Thoracic aorta (tissue), 2 donors: ENCODE measurements around the gene LRP1-AS. TPM values are rescaled to one million over a fixed set of nuclear protein-coding genes. Genes with fewer than 3 reads are reported as not detected.

Experiments
- ATAC-seq: fragments of 150-250 bp; one replicate; pipeline ENCODE4 v1.8.0; 2017; ENCODE audit warnings: low read depth; ENCODE audit not compliant: insufficient number of reproducible peaks, low FRiP score
- DNase-seq: peaks from one replicate; pipeline ENCODE4 v3.0.0-alpha.2; 2020; ENCODE audit warnings: low spot score
- H3K27ac ChIP-seq, 2 donors: fragments of 200-600 bp; sonication (generic); 1 replicate in 1 of 2; 2 replicates in 1 of 2; pipeline ENCODE4 v1.5.1; 2016; ENCODE audit warnings: mild to moderate bottlenecking in 2 of 2, moderate library complexity in 2 of 2
- H3K27me3 ChIP-seq: fragments of 200-600 bp; sonication (generic); replicated peaks from 2 replicates; pipeline ENCODE4 v1.6.0; 2016; ENCODE audit warnings: mild to moderate bottlenecking; ENCODE audit not compliant: insufficient read depth
- H3K36me3 ChIP-seq: fragments of 200-600 bp; sonication (generic); one replicate; pipeline ENCODE4 v1.5.1; 2016
- H3K4me1 ChIP-seq, 2 donors: fragments of 200-600 bp; sonication (generic); 1 replicate in 1 of 2; 2 replicates in 1 of 2; pipeline versions ENCODE4 v1.5.1 to v1.6.0; 2016; ENCODE audit warnings: low read depth in 2 of 2, mild to moderate bottlenecking in 1 of 2; ENCODE audit not compliant: control insufficient read depth in 1 of 2
- H3K4me3 ChIP-seq: fragments of 200-600 bp; sonication (generic); 2 replicates; pipeline ENCODE4 v1.5.1; 2016; ENCODE audit warnings: mild to moderate bottlenecking
- H3K9me3 ChIP-seq: fragments of 200-600 bp; sonication (generic); 2 replicates; pipeline ENCODE4 v1.5.1; 2016
- CTCF ChIP-seq: fragments of 200-600 bp; sonication (generic); IDR thresholded peaks from one replicate; pipeline ENCODE4 v1.5.1; 2019; ENCODE audit warnings: antibody characterized with exemption
- total RNA-seq, 2 donors: library from RNA; depleted of rRNA; stranded (reverse); fragments of >200 nt; gene quantifications; one replicate each; pipeline versions ENCODE4 v1.1.0 to v1.2.3, GENCODE V29; 2016

Gene LRP1-AS
- total RNA-seq, 2 donors from 2014 or later: not detected

DNA sequence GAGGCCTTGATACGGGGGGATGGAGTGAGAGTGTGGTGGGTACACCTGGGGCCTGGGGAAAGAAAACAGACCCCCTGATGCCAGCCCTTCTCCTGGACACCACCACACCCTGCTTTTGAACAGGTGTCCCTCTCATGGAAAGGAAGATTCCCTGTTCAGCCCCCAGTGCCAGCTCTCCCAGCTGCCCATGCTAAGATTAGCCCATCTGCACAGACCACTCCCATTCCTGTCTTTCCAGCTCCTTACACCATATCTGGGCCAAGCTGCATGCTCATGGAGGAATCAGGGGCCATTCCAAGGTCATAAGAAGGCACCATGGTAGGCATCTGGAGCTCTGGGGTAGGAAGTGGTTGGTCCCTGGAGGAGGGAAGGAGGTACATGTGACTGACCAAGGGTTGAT is 48.9 kb downstream of the LRP1-AS start:
- Histone ChIP-seq H3K27me3 (no peaks in the 10 kb centered on the region), H3K27ac (no peak overlapping the region), H3K4me1 (peaks cover 7 to 17% of the 10 kb centered on the region in 2 donors), H3K4me3 (no peak overlapping the region), H3K9me3 (no peaks in the 10 kb centered on the region), H3K36me3 (peaks cover 57% of the 10 kb centered on the region)
- DNase-seq (no peak), ATAC-seq (no peak)
- TF ChIP-seq CTCF: no peak

- TF ChIP-seq CTCF: no peak
- H3K27ac ChIP-seq: no peak overlapping the region
- DNase-seq: no peak
- ATAC-seq: no peak
- H3K9me3 ChIP-seq: no peaks in the 10 kb centered on the region
- peaks cover 16 to 27% of the 10 kb centered on the region in 2 donors for H3K4me1 ChIP-seq
- H3K4me3 ChIP-seq: no peak overlapping the region
- peaks cover 60% of the 10 kb centered on the region for H3K36me3 ChIP-seq
- H3K27me3 ChIP-seq: no peaks in the 10 kb centered on the region
Observed at GRCh38 chr12:57097554-57097835, 49.9 kb downstream of the LRP1-AS start.

DNA sequence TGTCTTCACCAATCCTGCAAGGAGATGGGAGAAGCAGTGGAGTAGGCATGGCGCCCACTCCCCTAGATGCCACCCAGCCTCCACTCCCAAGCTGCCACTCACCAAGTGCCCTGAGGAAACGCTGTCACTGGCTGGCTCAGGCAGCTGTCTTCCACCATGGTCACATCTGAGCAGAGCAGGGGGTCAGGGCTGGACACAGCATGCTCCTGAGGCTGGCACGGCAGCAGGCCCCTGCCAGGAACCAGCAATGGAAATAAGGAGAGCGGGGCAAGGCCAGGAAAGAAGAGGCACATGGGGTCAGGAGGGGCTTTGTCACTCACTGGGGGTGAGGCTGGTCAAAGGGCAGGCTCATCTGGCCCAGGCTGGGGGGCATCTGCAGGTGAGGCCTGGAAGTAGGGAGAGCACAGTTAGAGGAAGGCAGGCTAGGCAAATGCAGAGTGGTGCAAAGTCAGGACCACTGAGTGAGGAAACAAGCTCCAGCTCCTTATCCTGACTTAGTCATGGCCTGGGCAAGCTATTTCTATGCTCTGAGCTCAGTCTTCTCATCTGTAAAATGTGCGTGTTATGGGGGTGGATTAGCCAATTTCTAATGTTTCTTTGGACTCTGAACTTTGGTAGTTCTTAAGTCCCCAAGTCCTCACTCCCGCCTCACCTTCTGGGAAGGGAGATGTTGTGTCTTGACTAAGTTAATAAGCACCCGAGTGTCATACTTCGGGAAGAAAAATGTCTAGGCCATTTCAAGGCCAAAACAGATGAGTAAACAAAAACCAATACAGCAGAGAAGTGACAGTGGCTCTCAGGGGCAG is 50.5 kb downstream of the LRP1-AS start:
- DNase-seq (no peak), ATAC-seq (no peak)
- Histone ChIP-seq H3K4me1 (peaks cover 20 to 33% of the 10 kb centered on the region in 2 donors), H3K27me3 (no peaks in the 10 kb centered on the region), H3K9me3 (no peaks in the 10 kb centered on the region), H3K36me3 (peaks cover 60% of the 10 kb centered on the region), H3K4me3 (no peak overlapping the region), H3K27ac (peak overlapping the region in 1 of 2 donors; percentile 37)
- TF ChIP-seq CTCF: no peak

DNA sequence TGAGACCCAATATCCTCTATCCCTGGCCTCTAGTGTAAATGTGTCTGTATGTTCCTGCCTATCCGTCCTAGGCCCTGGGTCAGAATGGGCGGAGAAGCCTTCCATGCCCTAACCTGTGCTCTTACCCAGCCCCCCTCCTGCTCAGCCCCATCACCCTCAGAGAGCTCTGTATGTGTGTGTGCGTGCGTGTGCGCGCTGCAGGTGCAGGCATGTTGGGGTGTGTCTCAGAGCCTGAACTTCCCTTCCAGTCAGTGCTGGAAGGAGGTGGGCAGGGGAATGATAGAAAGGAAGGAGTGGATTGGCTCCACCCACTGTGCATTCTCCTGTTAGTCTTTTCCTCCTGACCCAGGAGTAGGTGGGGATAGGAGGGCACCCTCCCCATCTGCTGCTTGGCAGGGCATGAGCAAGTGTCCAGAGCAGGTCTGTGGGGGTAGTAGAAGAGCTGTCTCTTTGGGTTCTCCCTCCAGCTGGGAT is 51.3 kb downstream of the LRP1-AS start:
- H3K36me3 ChIP-seq: peaks cover 65% of the 10 kb centered on the region

GRCh38 chr12:57095440-57095839 is 52.0 kb downstream of the LRP1-AS start:
- Histone ChIP-seq H3K4me1 (peaks cover 32 to 48% of the 10 kb centered on the region in 2 donors), H3K9me3 (no peaks in the 10 kb centered on the region), H3K4me3 (no peak overlapping the region), H3K27me3 (no peaks in the 10 kb centered on the region), H3K27ac (peak overlapping the region; percentile 86 to 87), H3K36me3 (peaks cover 65% of the 10 kb centered on the region)
- ATAC-seq (no peak), DNase-seq (no peak)
- no peak for TF ChIP-seq CTCF

More for the DNA sequence above, 51.3 kb downstream of the LRP1-AS start:
- DNase-seq (no peak), ATAC-seq (no peak)
- no peak for TF ChIP-seq CTCF
- Histone ChIP-seq H3K27me3 (no peaks in the 10 kb centered on the region), H3K4me3 (no peak overlapping the region), H3K27ac (no peak overlapping the region), H3K4me1 (peaks cover 28 to 41% of the 10 kb centered on the region in 2 donors), H3K9me3 (no peaks in the 10 kb centered on the region)

Other genes with a start within 250 kb of the LRP1-AS start
- under 1 TPM in 1 of 2 donors, not detected in 1; 0.27 TPM for gene SDR9C7, start 213.2 kb downstream of the LRP1-AS start, total RNA-seq
- gene RDH16, start 190.0 kb downstream of the LRP1-AS start, total RNA-seq: under 1 TPM; 0.54 to 0.71 TPM
- 1 to 10 TPM; 3.1 to 8.3 TPM for gene ZBTB39, start 141.1 kb downstream of the LRP1-AS start, total RNA-seq
- not detected for gene TAC3, start 131.1 kb downstream of the LRP1-AS start, total RNA-seq
- 1 to 10 TPM; 1.7 to 2.2 TPM for gene MYO1A, start 97.5 kb downstream of the LRP1-AS start, total RNA-seq
- gene NEMP1, start 68.8 kb downstream of the LRP1-AS start, total RNA-seq: 1 to 10 TPM; 6.6 to 6.9 TPM
- gene NAB2, start 58.5 kb downstream of the LRP1-AS start, total RNA-seq: 10 to 100 TPM; 30.5 to 39.3 TPM
- 100 to 1,000 TPM; 133 to 185 TPM for gene STAT6, start 36.3 kb downstream of the LRP1-AS start, total RNA-seq
- gene LRP1, start 19.1 kb downstream of the LRP1-AS start, total RNA-seq: 100 to 1,000 TPM; 663 to 755 TPM
- under 1 TPM in 1 of 2 donors, not detected in 1; 0.81 TPM for gene NXPH4, start 69.2 kb upstream of the LRP1-AS start, total RNA-seq
- 10 to 100 TPM; 57.3 to 60.4 TPM for gene SHMT2, start 82.1 kb upstream of the LRP1-AS start, total RNA-seq
- under 1 TPM; 0.27 to 0.56 TPM for gene STAC3, start 103.6 kb upstream of the LRP1-AS start, total RNA-seq